IgD-negative memory B cell (primary cell): ENCODE data around the gene ARSB. TPM values are rescaled to one million over a fixed set of nuclear protein-coding genes. Genes with fewer than 3 reads are reported as not detected.
"Not testable (repeated sequence)": the region's sequence is repeated elsewhere in the genome, so short reads cannot be mapped to it uniquely, and the experiment has no call there.

Experiments
- H3K27ac Mint-ChIP-seq, 3 donors: one replicate each; pipeline ENCODE4 v1.8.0; 2020 to 2022; ENCODE audit warnings: mild to moderate bottlenecking in 3 of 3, mixed read lengths in 3 of 3, moderate library complexity in 1 of 3
- H3K27me3 Mint-ChIP-seq: one replicate; pipeline ENCODE4 v1.8.0; 2021; ENCODE audit warnings: mixed read lengths
- H3K36me3 Mint-ChIP-seq: one replicate; pipeline ENCODE4 v1.8.0; 2020; ENCODE audit warnings: mild to moderate bottlenecking, mixed read lengths
- H3K4me1 Mint-ChIP-seq, 3 donors: one replicate each; pipeline ENCODE4 v1.8.0; 2020 to 2022; ENCODE audit warnings: mixed read lengths in 3 of 3, mild to moderate bottlenecking in 1 of 3
- H3K4me3 Mint-ChIP-seq, 4 donors: one replicate each; pipeline ENCODE4 v1.8.0; 2020 to 2022; ENCODE audit warnings: mild to moderate bottlenecking in 4 of 4, mixed read lengths in 4 of 4, moderate library complexity in 3 of 4
- H3K9me3 Mint-ChIP-seq, 3 donors: one replicate each; pipeline ENCODE4 v1.8.0; 2020 to 2021; ENCODE audit warnings: mixed read lengths in 3 of 3, mild to moderate bottlenecking in 1 of 3
- polyA plus RNA-seq: library from polyadenylated mRNA; unstranded; fragments of 300-500 nt; fragmentation: Illumina TruSeq; gene quantifications from one replicate; pipeline ENCODE4 v1.2.3, GENCODE V29; 2021

ARSB gene
- polyA plus RNA-seq, 1 donor from 2014 or later: 4.5 TPM

DNA sequence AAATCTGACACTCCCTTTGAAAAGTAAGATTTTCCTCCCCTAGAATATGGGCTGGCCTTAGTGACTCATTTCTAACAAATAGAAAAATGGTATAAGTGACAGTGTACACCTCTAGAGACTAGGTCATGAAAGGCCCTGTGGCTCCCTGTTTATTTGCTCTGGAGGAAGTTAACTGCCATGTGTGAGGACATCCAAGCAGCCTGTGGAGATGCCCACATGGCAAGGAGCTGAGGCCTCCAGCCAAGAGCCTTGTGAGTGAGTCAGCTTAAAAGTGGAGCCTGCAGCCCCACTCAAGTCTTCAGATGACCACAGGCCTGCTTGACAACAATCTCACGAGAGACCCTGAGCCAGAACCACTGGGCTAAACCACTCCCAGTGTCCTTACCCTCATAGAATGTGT is 208.5 kb downstream of the ARSB start:
- no peaks in the 10 kb centered on the region for H3K9me3 Mint-ChIP-seq
- H3K4me3 Mint-ChIP-seq: no peak overlapping the region
- peaks cover 20% of the 10 kb centered on the region for H3K36me3 Mint-ChIP-seq
- peaks cover 5 to 12% (median 7%) of the 10 kb centered on the region in 3 donors for H3K4me1 Mint-ChIP-seq
- H3K27me3 Mint-ChIP-seq: no peaks in the 10 kb centered on the region
- H3K27ac Mint-ChIP-seq: no peak overlapping the region

DNA sequence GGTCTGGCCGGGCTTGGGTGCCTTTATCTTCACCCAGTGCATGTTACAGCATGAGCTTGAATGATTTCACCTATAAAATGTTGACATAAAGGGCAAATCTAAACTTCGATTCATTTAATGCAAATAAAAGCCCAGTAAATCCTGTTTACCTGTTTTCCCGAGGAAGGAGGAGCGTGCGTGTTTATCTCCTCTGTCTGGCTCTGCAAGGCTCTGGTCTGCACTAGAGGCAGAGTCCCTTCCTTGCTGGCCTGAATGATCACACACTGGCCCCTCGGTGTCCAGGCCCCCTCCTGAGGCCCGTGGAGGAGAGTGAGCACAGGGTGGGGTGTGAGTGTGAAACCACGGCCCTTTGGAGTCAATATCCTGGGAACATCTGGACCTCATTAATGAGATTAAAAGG is 211.5 kb downstream of the ARSB start:
- Mint-ChIP-seq H3K27ac (no peak overlapping the region), H3K36me3 (peaks cover 9% of the 10 kb centered on the region), H3K27me3 (no peaks in the 10 kb centered on the region), H3K4me1 (peaks cover 16 to 23% (median 19%) of the 10 kb centered on the region in 3 donors), H3K4me3 (no peak overlapping the region), H3K9me3 (no peaks in the 10 kb centered on the region)

DNA sequence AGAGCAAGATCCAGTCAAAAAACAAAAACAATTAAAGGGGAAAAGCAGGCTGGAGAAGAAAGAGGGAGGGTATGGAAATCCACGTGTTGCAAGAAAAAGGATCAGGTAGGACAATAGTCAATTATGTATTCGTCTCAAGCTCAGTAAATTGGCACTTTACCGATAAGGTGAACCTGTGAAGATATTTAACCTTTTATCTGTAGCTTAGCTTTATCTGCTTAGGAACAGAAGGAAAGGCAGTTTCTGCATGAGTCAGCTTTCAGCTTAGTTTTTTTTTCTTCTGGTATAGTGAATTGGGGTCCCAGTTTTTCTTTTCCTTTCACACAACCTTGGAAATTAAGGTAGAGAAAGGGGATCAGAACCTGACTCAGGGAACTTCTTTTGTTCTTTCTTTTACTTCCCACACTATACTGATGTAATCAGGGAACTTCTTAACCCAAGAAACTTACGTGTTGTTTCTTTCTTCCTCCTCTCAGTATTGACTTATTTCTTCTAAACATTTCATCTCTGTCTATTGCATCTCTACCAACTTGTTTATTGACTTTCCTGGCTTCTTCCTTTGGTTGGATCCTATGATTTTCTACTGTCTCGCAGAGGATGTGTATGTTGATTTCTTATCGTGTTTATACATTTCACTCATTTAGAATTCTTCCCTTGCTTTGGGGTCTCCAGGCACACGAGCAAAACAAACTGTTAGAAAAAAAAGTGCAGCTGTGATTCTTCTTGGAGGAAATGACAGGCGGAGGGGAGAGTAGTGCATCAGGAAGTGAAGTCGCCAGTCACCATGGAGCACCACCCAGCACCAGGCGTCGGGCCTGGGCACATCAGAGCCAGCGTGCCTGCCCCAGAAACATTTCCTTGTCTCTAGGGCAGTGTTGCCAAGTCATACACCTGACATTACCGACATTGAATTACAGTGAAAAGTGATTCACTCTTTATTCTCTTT is 213.6 kb downstream of the ARSB start:
- peaks cover 7% of the 10 kb centered on the region for H3K36me3 Mint-ChIP-seq
- H3K27me3 Mint-ChIP-seq: no peaks in the 10 kb centered on the region
- peaks cover 16 to 23% (median 19%) of the 10 kb centered on the region in 3 donors for H3K4me1 Mint-ChIP-seq
- H3K4me3 Mint-ChIP-seq: peak overlapping the region in 3 of 4 donors; percentile 1 to 84 (median 30)
- H3K9me3 Mint-ChIP-seq: no peaks in the 10 kb centered on the region
- H3K27ac Mint-ChIP-seq: peak overlapping the region; percentile 23 to 25 (median 25)

DNA sequence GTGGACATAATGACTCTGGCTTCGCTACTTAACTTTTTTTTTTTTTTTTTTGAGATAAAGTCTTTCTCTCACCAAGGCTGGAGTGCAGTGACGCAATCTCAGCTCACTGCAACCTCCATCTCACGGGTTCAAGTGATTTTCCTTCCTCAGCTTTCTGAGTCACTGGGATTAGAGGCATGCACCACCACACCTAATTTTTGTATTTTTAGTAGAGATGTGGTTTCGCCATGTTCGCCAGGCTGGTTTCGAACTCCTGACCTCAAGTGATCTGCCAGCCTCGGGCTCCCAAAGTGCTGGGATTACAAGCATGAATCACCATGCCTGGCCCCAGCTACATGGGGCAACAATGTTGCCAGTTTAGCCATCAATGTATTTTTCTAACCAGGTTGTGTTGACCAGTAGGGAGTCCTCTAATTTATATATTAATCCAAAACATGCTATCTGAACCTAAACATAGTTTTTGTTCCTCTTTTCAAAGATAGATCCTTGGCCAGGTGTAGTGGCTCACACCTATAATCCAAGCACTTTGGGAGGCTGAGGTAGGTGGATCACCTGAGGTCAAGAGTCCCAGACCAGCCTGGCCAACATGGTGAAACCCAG is 216.2 kb downstream of the ARSB start:
- no peak overlapping the region for H3K4me3 Mint-ChIP-seq
- H3K9me3 Mint-ChIP-seq: no peaks in the 10 kb centered on the region
- H3K27me3 Mint-ChIP-seq: no peaks in the 10 kb centered on the region
- H3K27ac Mint-ChIP-seq: no peak overlapping the region
- peaks cover 2% of the 10 kb centered on the region for H3K36me3 Mint-ChIP-seq
- H3K4me1 Mint-ChIP-seq: peaks cover 20 to 30% (median 26%) of the 10 kb centered on the region in 3 donors

DNA sequence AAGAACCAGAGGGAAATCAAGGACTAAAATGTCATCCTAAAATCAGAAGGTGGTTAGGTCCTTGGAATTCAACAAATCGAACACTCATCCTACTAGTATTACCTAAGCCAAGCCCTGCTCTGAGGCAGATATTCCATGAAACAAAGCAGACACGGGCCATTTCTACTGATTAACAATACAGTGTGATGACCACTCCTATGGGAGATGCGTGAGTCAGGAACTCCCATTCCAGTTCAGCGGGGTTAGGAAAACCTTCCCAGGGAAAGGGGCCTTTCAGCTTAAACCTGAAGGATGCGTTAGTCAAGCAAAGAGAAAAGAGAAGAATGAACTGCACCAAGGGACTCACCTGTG is 218.7 kb downstream of the ARSB start:
- H3K36me3 Mint-ChIP-seq: no peaks in the 10 kb centered on the region
- peaks cover 17 to 34% (median 27%) of the 10 kb centered on the region in 3 donors for H3K4me1 Mint-ChIP-seq
- peaks cover 0 to 7% (median 0%) of the 10 kb centered on the region in 3 donors for H3K9me3 Mint-ChIP-seq
- H3K27ac Mint-ChIP-seq: no peak overlapping the region
- no peaks in the 10 kb centered on the region for H3K27me3 Mint-ChIP-seq
- no peak overlapping the region for H3K4me3 Mint-ChIP-seq

DNA sequence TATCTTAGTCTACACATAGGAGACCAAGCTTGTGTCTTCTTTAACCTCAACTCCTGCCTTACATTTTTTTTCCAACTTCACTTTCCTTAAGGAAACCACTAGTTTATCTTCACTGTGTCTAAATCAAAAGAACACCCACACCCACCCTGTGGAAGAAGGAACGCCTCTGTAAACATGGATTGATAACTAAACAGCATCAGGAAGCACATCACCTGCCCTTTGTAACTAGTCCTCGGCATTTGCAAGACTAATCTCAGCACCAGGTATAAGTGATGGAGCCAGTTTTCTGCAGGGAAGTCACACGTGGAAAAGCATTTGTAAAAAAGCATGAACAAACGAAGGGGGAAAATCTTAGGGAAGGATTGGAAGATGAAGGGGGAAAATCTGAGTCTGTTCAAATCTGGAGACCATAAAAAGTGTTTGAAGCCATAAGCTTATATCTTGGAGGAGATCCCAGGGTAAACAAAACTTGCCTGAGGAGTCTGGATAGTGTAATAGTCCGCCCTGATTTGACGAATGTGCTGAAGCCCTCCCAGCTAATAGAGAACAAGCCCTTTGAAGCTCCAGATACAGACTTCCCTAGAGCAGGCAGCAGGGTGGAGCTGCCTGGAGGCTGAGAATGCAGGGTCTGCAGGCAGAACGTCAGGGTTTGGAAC is 219.2 kb downstream of the ARSB start:
- Mint-ChIP-seq H3K27ac (peak overlapping the region in 1 of 3 donors; percentile 42), H3K4me1 (peaks cover 16 to 32% (median 27%) of the 10 kb centered on the region in 3 donors), H3K9me3 (peaks cover 0 to 7% (median 0%) of the 10 kb centered on the region in 3 donors), H3K4me3 (no peak overlapping the region), H3K36me3 (no peaks in the 10 kb centered on the region), H3K27me3 (no peaks in the 10 kb centered on the region)

DNA sequence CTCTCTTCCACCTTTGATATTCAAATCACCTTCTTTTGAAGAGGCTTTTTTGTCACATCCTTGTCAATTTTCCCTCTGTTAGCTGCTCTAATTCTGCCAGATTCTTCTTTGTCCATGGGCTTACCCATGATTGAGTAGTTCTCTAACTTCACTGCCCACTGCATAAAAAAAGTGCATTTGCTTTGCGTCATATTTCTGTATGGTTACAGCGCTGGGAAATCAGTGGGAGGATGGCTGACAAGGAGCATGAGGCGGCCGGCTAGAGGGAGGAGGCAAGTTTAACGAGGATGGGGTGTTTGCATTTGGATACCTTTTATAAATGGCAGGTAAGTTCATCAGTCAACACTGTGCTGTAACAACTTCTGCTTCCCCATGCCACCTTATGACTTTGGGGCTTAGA is 220.0 kb downstream of the ARSB start:
- Mint-ChIP-seq H3K9me3 (peaks cover 2 to 14% (median 5%) of the 10 kb centered on the region in 3 donors), H3K36me3 (no peaks in the 10 kb centered on the region), H3K4me1 (peaks cover 23 to 39% (median 32%) of the 10 kb centered on the region in 3 donors), H3K27ac (no peak overlapping the region), H3K4me3 (no peak overlapping the region), H3K27me3 (no peaks in the 10 kb centered on the region)

DNA sequence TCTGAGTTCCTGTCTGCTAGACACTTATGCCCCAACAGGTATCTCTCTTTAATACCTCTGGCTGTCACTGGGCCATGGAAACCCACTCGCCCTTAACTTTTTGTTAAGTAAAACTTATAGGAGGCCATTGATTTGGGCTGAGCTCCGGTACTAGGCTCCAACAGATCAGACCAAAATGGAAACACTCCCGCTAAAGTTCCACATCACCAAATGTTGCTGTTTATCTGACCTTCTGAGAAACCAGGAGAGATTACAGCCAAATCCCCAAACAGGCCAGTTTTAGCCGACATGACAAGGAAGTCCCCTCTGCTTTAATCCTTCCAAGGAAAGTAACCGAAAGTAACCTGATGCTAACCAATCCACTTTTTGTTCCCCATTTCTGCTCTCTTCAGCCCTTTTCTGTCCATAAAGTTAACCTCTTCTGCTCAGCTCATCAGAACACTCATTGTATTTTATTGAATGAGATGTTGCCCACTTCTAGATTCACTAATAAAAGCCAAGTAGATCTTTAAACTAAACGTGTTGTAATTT is 221.4 kb downstream of the ARSB start:
- H3K27ac Mint-ChIP-seq: peak overlapping the region in 1 of 3 donors; percentile 91
- no peaks in the 10 kb centered on the region for H3K27me3 Mint-ChIP-seq
- no peaks in the 10 kb centered on the region for H3K36me3 Mint-ChIP-seq
- H3K4me3 Mint-ChIP-seq: peak overlapping the region in 3 of 4 donors; percentile 2 to 80 (median 40)
- peaks cover 4 to 20% (median 5%) of the 10 kb centered on the region in 3 donors for H3K9me3 Mint-ChIP-seq
- peaks cover 21 to 39% (median 27%) of the 10 kb centered on the region in 3 donors for H3K4me1 Mint-ChIP-seq

DNA sequence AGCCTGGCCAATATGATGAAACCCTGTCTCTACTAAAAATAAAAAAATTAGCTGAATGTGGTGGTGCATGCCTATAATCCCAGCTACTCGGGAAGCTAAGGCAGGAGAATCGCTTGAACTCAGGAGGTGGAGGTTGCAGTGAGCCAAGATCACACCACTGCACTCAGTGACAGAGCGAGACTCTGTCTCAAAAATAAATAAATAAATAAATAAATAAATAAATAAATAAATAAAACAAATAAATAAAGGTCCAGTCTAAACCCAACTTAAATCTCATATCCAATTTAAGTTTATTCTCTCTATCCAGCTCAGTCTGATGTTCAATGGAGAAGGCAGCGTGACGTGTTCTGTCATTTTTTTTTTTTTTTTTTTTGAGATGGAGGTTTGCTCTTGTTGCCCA is 222.4 kb downstream of the ARSB start:
- H3K27me3 Mint-ChIP-seq, H3K27ac Mint-ChIP-seq, H3K36me3 Mint-ChIP-seq, H3K4me3 Mint-ChIP-seq: not testable (repeated sequence)
- Mint-ChIP-seq H3K9me3 (peaks cover 4 to 20% (median 7%) of the 10 kb centered on the region in 3 donors), H3K4me1 (peaks cover 31 to 49% (median 37%) of the 10 kb centered on the region in 3 donors)

DNA sequence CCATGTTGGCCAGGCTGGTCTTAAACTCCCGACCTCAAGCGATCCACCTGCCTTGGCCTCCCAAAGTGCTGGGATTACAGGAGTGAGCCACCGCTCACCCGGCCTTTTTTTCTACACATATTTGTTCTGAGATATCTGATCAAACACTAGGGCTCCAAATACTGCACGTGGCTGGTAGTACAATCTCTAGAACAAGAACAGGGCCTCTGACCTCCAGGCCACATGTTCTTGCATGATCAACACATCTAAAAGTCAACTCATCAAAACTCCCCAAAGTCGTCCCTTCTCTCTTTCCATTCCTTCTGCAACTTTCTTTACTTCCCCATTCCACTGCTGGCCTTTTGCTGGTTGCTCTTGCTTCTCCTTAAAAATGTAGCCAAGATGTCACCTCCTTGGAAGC is 223.3 kb downstream of the ARSB start:
- no peaks in the 10 kb centered on the region for H3K36me3 Mint-ChIP-seq
- H3K27me3 Mint-ChIP-seq: no peaks in the 10 kb centered on the region
- peak overlapping the region in 2 of 4 donors; percentile 9 to 29 for H3K4me3 Mint-ChIP-seq
- peak overlapping the region in 2 of 3 donors; percentile 1 to 61 for H3K27ac Mint-ChIP-seq
- H3K9me3 Mint-ChIP-seq: peaks cover 4 to 20% (median 7%) of the 10 kb centered on the region in 3 donors
- peaks cover 39 to 58% (median 46%) of the 10 kb centered on the region in 3 donors for H3K4me1 Mint-ChIP-seq

DNA sequence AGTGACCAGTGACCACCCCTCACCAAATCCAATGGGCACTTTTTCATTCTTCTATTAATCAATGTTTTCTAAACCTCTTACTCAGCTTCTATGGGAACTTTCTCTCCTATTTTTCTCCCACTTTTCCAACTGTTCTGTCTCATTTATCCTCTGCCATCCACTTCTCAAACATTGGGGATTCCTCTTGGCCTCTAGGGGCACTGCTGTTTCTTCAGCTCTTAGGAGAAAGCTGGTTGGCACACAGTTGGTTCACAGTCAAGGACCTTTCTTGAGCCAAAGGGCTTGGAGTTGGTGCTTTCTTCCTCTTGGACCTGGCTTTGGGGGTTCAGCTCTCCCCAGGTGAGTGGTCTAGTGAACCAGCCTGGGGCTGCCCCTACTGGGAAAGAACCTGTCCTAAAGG is 224.3 kb downstream of the ARSB start:
- Mint-ChIP-seq H3K4me3 (peak overlapping the region; percentile 4 to 73 (median 22)), H3K4me1 (peaks cover 39 to 64% (median 46%) of the 10 kb centered on the region in 3 donors), H3K27ac (peak overlapping the region; percentile 32 to 95 (median 56))

DNA sequence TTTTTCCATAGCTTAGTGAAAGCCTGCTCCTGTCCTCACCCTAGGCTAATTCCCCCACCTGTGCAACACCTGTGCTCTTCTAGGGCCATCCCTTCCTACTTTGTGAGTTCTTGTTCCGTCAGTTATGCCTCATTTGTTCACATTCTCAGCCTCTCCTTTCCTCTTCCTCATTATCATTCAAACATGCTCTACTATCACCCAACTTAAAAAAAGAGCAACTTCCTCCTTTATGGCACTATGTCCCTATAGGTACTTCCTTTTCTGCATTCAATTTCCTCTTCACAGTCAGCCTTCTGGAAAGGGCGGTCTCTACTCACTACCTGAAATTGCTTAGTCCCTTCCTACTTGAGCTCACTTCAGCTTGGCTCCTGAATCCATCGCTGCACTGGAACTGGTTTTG is 224.7 kb downstream of the ARSB start:
- peaks cover 39 to 64% (median 46%) of the 10 kb centered on the region in 3 donors for H3K4me1 Mint-ChIP-seq
- H3K27ac Mint-ChIP-seq: peak overlapping the region; percentile 32 to 95 (median 56)
- no peaks in the 10 kb centered on the region for H3K36me3 Mint-ChIP-seq
- peak overlapping the region; percentile 4 to 73 (median 22) for H3K4me3 Mint-ChIP-seq
- no peaks in the 10 kb centered on the region for H3K27me3 Mint-ChIP-seq
- peaks cover 4 to 20% (median 7%) of the 10 kb centered on the region in 3 donors for H3K9me3 Mint-ChIP-seq

More for the DNA sequence above, 224.3 kb downstream of the ARSB start:
- Mint-ChIP-seq H3K36me3 (no peaks in the 10 kb centered on the region), H3K9me3 (peaks cover 4 to 20% (median 7%) of the 10 kb centered on the region in 3 donors), H3K27me3 (no peaks in the 10 kb centered on the region)

DNA sequence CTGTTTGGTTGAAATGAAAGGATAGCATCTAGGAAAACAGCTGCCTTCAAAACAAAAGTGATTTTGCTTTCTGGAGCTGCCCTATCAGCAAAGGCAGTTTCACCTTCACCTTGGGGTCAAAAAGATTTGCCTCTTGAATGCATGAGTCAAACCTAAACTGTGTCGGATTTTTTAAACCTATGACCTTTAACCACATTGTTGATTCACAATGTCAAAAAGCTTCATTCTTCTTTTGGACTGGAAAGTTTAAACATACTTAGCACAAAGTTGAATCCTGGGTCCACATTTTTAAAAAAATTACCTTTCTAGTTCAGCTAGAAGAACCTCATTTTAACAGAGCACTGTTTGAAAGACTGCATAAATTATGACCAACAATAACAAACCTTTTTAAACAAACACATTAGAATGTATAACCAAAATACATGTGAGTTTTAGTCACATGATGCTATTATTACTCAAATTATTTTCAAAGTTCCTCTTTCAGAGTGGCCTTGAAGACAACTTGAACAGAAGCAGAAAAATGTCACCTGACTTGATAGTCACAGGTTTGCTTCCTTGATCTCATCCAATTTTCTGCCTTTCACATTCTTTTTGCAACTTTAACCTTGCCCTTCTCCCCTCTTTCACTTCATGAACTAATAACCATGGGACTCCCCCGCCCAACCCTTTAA is 226.8 kb downstream of the ARSB start:
- Mint-ChIP-seq H3K4me1 (peaks cover 38 to 54% (median 38%) of the 10 kb centered on the region in 3 donors), H3K36me3 (no peaks in the 10 kb centered on the region), H3K4me3 (peak overlapping the region in 3 of 4 donors; percentile 65 to 89 (median 77)), H3K9me3 (peaks cover 4 to 20% (median 7%) of the 10 kb centered on the region in 3 donors), H3K27me3 (no peaks in the 10 kb centered on the region), H3K27ac (peak overlapping the region; percentile 94 to 96 (median 96))
